ENCODE measurements around the gene TTPAL. TPM values are rescaled to one million over a fixed set of nuclear protein-coding genes. Genes with fewer than 3 reads are reported as not detected.

TTPAL gene
- total RNA-seq, 4 donors from 2014 or later, result 6.0 to 30.5 (median 8.9) TPM

DNA sequence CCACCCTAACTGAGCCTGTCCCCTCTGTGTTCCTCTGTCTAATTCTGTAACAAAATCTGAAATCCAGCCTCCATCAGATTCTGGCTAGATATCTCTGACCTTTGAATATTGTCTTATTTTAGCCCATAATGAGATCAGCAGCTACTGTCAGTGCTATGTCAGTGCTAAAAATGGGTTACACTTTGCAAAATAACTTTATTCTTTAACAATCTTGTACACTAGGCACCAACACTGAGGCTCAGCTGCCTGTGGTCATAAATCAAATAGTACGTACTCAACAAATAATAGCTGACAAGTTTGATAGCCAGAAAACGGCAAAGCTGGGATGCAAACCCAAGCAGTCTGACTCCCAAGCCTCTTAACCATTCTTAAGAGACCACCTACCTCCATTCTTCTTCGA is 22.1 kb downstream of the TTPAL start:
- no peak overlapping the region for H3K4me3 ChIP-seq
- H3K4me1 ChIP-seq, result no peaks in the 10 kb centered on the region
- no peaks in the 10 kb centered on the region for H3K9me3 ChIP-seq
- no peak for TF ChIP-seq POLR2A (IDR thresholded peaks at IDR 0.05)
- TF ChIP-seq, protein P1, sequence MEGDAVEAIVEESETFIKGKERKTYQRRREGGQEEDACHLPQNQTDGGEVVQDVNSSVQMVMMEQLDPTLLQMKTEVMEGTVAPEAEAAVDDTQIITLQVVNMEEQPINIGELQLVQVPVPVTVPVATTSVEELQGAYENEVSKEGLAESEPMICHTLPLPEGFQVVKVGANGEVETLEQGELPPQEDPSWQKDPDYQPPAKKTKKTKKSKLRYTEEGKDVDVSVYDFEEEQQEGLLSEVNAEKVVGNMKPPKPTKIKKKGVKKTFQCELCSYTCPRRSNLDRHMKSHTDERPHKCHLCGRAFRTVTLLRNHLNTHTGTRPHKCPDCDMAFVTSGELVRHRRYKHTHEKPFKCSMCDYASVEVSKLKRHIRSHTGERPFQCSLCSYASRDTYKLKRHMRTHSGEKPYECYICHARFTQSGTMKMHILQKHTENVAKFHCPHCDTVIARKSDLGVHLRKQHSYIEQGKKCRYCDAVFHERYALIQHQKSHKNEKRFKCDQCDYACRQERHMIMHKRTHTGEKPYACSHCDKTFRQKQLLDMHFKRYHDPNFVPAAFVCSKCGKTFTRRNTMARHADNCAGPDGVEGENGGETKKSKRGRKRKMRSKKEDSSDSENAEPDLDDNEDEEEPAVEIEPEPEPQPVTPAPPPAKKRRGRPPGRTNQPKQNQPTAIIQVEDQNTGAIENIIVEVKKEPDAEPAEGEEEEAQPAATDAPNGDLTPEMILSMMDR (IDR thresholded peaks at IDR 0.05), result no peak
- no peak for DNase-seq
- H3K27ac ChIP-seq, result no peak overlapping the region
- no peaks in the 10 kb centered on the region for H3K27me3 ChIP-seq
- peaks cover 0 to 100% (median 0%) of the 10 kb centered on the region in 3 donors for H3K36me3 ChIP-seq

DNA sequence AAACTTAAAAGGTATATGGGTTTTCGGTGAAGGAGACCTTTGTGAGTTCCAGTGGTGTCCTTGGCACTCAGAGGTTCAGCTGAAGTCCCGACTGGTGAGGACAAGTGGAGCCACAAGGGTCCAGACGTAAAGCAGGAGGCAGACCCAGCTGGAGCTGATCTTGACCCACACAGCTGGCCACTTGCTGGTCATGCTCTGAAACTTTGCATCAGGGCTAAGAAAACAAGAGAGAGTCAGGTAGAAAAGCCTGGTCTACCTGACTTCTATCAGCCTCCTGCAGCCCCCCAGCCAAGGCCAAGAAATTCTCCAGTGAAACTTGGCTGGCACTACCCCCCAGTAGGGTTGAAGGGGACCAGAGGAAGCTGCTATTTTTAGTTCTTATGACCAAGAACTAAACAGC is 24.5 kb downstream of the TTPAL start:
- TF ChIP-seq, protein P1 (IDR thresholded peaks at IDR 0.05), result no peak
- no peak for TF ChIP-seq POLR2A (IDR thresholded peaks at IDR 0.05)

DNA sequence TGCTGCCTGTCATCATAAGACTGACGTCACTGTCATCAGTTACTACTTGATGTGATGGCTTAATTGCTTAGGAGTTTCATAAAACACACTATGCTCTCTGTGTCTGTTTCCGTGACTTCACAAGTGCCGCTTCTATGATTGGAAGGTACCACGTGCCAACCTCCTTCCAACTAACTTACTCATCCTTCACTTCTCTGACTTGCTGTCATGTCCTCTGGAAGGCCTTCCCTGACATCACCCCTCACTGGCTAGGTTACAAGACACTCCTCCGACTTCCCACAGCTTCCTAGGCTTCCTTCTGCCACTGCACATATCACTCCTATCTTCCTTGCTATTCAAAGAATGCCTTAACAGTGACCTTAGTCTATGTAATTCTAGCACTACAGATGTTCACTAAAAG is 25.8 kb downstream of the TTPAL start:
- no peak for TF ChIP-seq POLR2A (IDR thresholded peaks at IDR 0.05)
- TF ChIP-seq, protein P1 (IDR thresholded peaks at IDR 0.05), result no peak
- no peak for DNase-seq
- Histone ChIP-seq H3K27me3 (no peaks in the 10 kb centered on the region), H3K4me3 (no peak overlapping the region), H3K27ac (no peak overlapping the region), H3K9me3 (no peaks in the 10 kb centered on the region), H3K4me1 (no peaks in the 10 kb centered on the region), H3K36me3 (peaks cover 0 to 97% (median 0%) of the 10 kb centered on the region in 3 donors)

More for the DNA sequence above, 24.5 kb downstream of the TTPAL start:
- H3K4me3 ChIP-seq, result no peak overlapping the region
- H3K4me1 ChIP-seq, result no peaks in the 10 kb centered on the region
- peaks cover 0 to 98% (median 0%) of the 10 kb centered on the region in 3 donors for H3K36me3 ChIP-seq
- no peaks in the 10 kb centered on the region for H3K27me3 ChIP-seq
- H3K9me3 ChIP-seq, result no peaks in the 10 kb centered on the region
- DNase-seq, result no peak
- no peak overlapping the region for H3K27ac ChIP-seq

DNA sequence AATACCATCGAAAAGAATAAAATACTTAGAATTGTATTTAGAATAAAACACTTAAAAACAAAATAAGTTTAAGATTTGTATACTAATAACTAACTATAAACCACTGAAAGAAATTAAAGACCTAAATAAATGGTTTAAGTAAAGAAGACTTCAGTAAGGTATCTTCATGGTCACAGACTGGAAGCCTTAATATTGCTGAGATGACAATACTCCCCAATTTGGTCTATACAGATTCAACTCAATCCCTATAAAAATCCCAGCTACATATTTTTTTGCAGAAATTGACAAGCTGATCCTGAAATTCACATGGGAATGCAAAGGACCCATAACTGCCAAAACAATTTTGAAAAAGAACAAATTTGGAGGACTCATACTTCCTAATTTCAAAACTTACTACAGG is 27.3 kb downstream of the TTPAL start:
- peaks cover 0 to 96% (median 0%) of the 10 kb centered on the region in 3 donors for H3K36me3 ChIP-seq
- H3K27me3 ChIP-seq, result no peaks in the 10 kb centered on the region
- TF ChIP-seq POLR2A (IDR thresholded peaks at IDR 0.05), result no peak
- TF ChIP-seq, protein P1 (IDR thresholded peaks at IDR 0.05), result no peak
- H3K9me3 ChIP-seq, result no peaks in the 10 kb centered on the region
- no peak overlapping the region for H3K4me3 ChIP-seq
- no peaks in the 10 kb centered on the region for H3K4me1 ChIP-seq
- no peak for DNase-seq
- no peak overlapping the region for H3K27ac ChIP-seq

GRCh38 chr20:44504402-44505307 is 29.0 kb downstream of the TTPAL start:
- Histone ChIP-seq H3K4me1 (no peaks in the 10 kb centered on the region), H3K27ac (no peak overlapping the region), H3K9me3 (no peaks in the 10 kb centered on the region), H3K27me3 (no peaks in the 10 kb centered on the region), H3K4me3 (no peak overlapping the region), H3K36me3 (peaks cover 0 to 96% (median under 1%) of the 10 kb centered on the region in 3 donors)
- TF ChIP-seq, protein P1 (IDR thresholded peaks at IDR 0.05), result no peak
- TF ChIP-seq POLR2A (IDR thresholded peaks at IDR 0.05), result no peak
- DNase-seq, result no peak
